NCI-H146 (cell line): ENCODE data around the gene SNAP23.
A peak's percentile ranks its signal among the peaks of the same experiment; 100 is the strongest.
"Not testable (repeated sequence)": the region's sequence is repeated elsewhere in the genome, so short reads cannot be mapped to it uniquely, and the experiment has no call there.

Source experiments
- DNase-seq: peaks from one replicate; lab custom pipeline; 2025; lab: John Stamatoyannopoulos, UW

SNAP23 gene

GRCh38 chr15:42498212-42499068, 3.0 kb downstream of the SNAP23 start:
- DNase-seq, result no peak

- peak; percentile 8 for DNase-seq
These were observed 4.6 kb downstream of the SNAP23 start for GRCh38 chr15:42499858-42500609.

- no peak for DNase-seq
These were observed 7.0 kb downstream of the SNAP23 start for GRCh38 chr15:42502477-42502876.

GRCh38 chr15:42503825-42504224, 8.4 kb downstream of the SNAP23 start:
- no peak for DNase-seq

- DNase-seq, result no peak
These were observed 9.2 kb downstream of the SNAP23 start for GRCh38 chr15:42504631-42505030.

GRCh38 chr15:42507514-42507913, 12.1 kb downstream of the SNAP23 start:
- no peak for DNase-seq

GRCh38 chr15:42508263-42508690, 12.8 kb downstream of the SNAP23 start:
- no peak for DNase-seq

GRCh38 chr15:42510258-42511006, 15.0 kb downstream of the SNAP23 start:
- no peak for DNase-seq

GRCh38 chr15:42511007-42511391, 15.6 kb downstream of the SNAP23 start:
- DNase-seq, result no peak

- DNase-seq, result no peak
These were observed 27.9 kb downstream of the SNAP23 start for GRCh38 chr15:42523331-42523730.

- DNase-seq, result no peak
These were observed 33.5 kb downstream of the SNAP23 start for GRCh38 chr15:42528970-42529369.

- DNase-seq, result no peak
These were observed 37.8 kb downstream of the SNAP23 start for GRCh38 chr15:42533246-42533645.

GRCh38 chr15:42544853-42545629, 49.6 kb downstream of the SNAP23 start:
- no peak for DNase-seq

- no peak for DNase-seq
These were observed 52.4 kb downstream of the SNAP23 start for GRCh38 chr15:42547918-42548248.

- peak; percentile 85 for DNase-seq
These were observed 53.0 kb downstream of the SNAP23 start, which contains the start of the genes HAUS2 and LRRC57 for GRCh38 chr15:42548249-42549031. TSS of gene HAUS2 (plus strand) at chr15:42548838. CDS start at chr15:42548873, 35 bp downstream. TSS of gene LRRC57 (minus strand) at chr15:42548793. CDS start at chr15:42548434, 359 bp downstream.

- peak; percentile 35 for DNase-seq
These were observed 53.6 kb downstream of the SNAP23 start for GRCh38 chr15:42549032-42549491.

- DNase-seq, result no peak
These were observed 54.4 kb downstream of the SNAP23 start for GRCh38 chr15:42549741-42550392.

GRCh38 chr15:42553554-42553953, 58.1 kb downstream of the SNAP23 start:
- DNase-seq, result no peak

GRCh38 chr15:42556550-42557207, 61.2 kb downstream of the SNAP23 start:
- DNase-seq, result not testable (repeated sequence)

GRCh38 chr15:42558739-42559138, 63.3 kb downstream of the SNAP23 start:
- DNase-seq, result no peak
